Measurements from ENCODE around the gene TUBB6.

TUBB6 gene

DNA sequence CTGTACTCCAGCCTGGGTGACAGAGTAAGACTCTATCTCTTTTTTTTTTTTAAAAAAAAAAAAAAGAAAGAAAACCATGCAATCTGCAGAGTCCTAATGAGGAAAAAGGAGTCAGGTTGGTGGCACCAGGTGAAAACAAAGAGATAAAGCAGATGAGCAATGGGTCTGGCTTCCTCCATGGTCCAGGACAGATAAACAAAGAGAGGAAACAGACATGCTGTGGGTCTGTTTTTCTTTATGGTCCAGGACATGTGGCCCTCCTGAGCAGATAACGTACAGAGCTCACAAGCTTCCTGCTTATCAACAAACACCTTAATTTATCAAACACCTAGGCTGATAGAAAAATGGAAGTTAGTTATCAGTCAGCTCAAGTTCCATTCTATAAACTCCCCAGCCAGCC, 24.4 kb upstream of the TUBB6 start:
- Mint-ChIP-seq H3K27ac (no peak overlapping the region), H3K9me3 (no peaks in the 10 kb centered on the region), H3K4me1 (peaks cover 4% of the 10 kb centered on the region), H3K36me3 (no peaks in the 10 kb centered on the region), H3K27me3 (peaks cover 4% of the 10 kb centered on the region), H3K4me3 (no peak overlapping the region)

- Mint-ChIP-seq H3K27me3 (peaks cover 15% of the 10 kb centered on the region), H3K4me3 (no peak overlapping the region), H3K9me3 (no peaks in the 10 kb centered on the region), H3K4me1 (peaks cover 4% of the 10 kb centered on the region), H3K36me3 (no peaks in the 10 kb centered on the region), H3K27ac (no peak overlapping the region)
These were observed 20.8 kb upstream of the TUBB6 start for GRCh38 chr18:12287131-12287681.

DNA sequence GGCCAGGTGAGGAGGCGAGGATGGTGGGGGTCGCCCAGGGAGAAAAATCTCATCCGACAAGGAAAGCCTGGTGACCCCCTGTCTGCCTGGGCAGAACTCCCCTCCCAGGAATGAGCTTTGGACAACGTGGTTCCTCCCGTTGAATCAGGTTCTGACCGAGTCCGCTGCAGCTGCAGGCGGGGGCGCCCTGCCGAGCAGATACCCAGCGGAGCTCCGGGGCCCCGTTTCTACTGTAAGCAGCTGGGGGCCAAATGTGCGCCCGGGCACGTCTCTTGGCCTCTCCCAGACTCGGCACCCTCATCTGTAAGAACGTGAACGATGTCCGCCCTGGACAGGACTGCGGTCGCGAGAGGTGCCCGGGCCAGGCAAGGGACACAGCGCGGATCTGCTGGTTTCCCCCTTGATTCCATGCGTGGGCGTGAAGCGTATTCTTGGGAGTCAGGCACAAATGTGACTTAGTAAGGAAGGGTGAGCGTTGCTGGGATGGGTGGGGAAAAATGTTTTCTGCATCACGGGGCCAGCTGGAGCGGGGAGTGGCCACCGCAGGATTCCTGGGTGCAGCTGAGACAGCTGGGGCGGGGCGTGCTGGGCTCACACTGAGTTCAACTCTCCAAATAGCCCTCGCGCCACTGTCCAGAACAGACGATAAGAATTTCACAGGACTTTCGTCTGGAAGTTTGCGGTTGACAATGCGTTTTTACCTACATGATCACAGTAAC, 20.2 kb upstream of the TUBB6 start:
- Mint-ChIP-seq H3K27ac (no peak overlapping the region), H3K4me1 (peaks cover 4% of the 10 kb centered on the region), H3K4me3 (no peak overlapping the region), H3K36me3 (no peaks in the 10 kb centered on the region), H3K9me3 (no peaks in the 10 kb centered on the region), H3K27me3 (peaks cover 15% of the 10 kb centered on the region)

- Mint-ChIP-seq H3K27ac (no peak overlapping the region), H3K9me3 (no peaks in the 10 kb centered on the region), H3K4me1 (peaks cover 4% of the 10 kb centered on the region), H3K4me3 (no peak overlapping the region), H3K27me3 (peaks cover 15% of the 10 kb centered on the region), H3K36me3 (no peaks in the 10 kb centered on the region)
These were observed 19.7 kb upstream of the TUBB6 start for GRCh38 chr18:12288403-12288755.

DNA sequence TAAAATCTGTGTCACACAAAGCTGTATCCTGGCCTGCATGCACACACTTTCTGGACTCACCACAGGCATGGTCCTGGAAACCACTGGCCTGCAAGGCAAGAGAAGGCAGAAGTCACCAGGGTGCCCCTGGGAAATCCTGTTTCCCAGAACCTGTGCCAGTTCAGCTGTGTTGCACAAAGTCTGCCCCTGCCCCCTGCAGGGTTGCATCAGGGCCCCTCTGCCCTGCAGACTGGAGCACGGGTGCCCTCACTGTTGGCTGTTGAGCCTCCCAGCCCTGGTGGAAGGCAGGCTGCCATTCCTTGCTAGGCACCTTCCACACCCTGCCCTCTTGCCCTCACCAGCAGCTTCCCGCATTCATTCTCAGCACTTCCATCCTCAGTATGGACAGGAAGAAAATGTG, 18.0 kb upstream of the TUBB6 start:
- Mint-ChIP-seq H3K9me3 (no peaks in the 10 kb centered on the region), H3K27me3 (peaks cover 19% of the 10 kb centered on the region), H3K36me3 (no peaks in the 10 kb centered on the region)

GRCh38 chr18:12291161-12291560, 16.9 kb upstream of the TUBB6 start:
- H3K4me3 Mint-ChIP-seq: no peak overlapping the region
- no peak overlapping the region for H3K27ac Mint-ChIP-seq
- H3K27me3 Mint-ChIP-seq: peaks cover 19% of the 10 kb centered on the region
- peaks cover 4% of the 10 kb centered on the region for H3K4me1 Mint-ChIP-seq
- no peaks in the 10 kb centered on the region for H3K36me3 Mint-ChIP-seq
- H3K9me3 Mint-ChIP-seq: no peaks in the 10 kb centered on the region

More for the DNA sequence above, 18.0 kb upstream of the TUBB6 start:
- peaks cover 4% of the 10 kb centered on the region for H3K4me1 Mint-ChIP-seq
- H3K4me3 Mint-ChIP-seq: no peak overlapping the region
- no peak overlapping the region for H3K27ac Mint-ChIP-seq

GRCh38 chr18:12291690-12292089, 16.4 kb upstream of the TUBB6 start:
- peaks cover 4% of the 10 kb centered on the region for H3K4me1 Mint-ChIP-seq
- H3K36me3 Mint-ChIP-seq: no peaks in the 10 kb centered on the region
- H3K9me3 Mint-ChIP-seq: no peaks in the 10 kb centered on the region
- no peak overlapping the region for H3K27ac Mint-ChIP-seq
- no peak overlapping the region for H3K4me3 Mint-ChIP-seq
- H3K27me3 Mint-ChIP-seq: peaks cover 20% of the 10 kb centered on the region

GRCh38 chr18:12293831-12294230, 14.2 kb upstream of the TUBB6 start:
- Mint-ChIP-seq H3K4me1 (no peaks in the 10 kb centered on the region), H3K4me3 (no peak overlapping the region), H3K27ac (no peak overlapping the region), H3K27me3 (peaks cover 14% of the 10 kb centered on the region), H3K9me3 (no peaks in the 10 kb centered on the region), H3K36me3 (no peaks in the 10 kb centered on the region)

- Mint-ChIP-seq H3K4me1 (no peaks in the 10 kb centered on the region), H3K4me3 (no peak overlapping the region), H3K9me3 (no peaks in the 10 kb centered on the region), H3K36me3 (no peaks in the 10 kb centered on the region), H3K27ac (no peak overlapping the region), H3K27me3 (peaks cover 7% of the 10 kb centered on the region)
These were observed 12.5 kb upstream of the TUBB6 start for GRCh38 chr18:12295389-12296086.

DNA sequence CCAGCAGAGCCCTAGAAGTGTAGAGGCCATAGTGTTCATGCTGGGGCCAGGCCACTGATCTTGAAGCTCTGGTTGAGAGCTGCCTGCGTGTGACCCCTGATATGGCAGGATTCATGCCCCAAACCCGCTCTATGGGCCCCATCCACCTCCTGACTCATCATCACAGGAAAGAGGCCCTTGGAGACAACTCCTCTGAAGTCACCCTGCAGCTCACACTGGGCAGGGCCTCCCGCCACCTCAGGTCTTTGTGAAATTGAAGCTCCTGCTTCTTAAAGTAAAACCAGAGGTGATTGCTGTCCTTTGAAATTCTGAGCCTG, 12.0 kb upstream of the TUBB6 start:
- no peaks in the 10 kb centered on the region for H3K9me3 Mint-ChIP-seq
- H3K27me3 Mint-ChIP-seq: peaks cover 7% of the 10 kb centered on the region
- no peak overlapping the region for H3K27ac Mint-ChIP-seq
- no peak overlapping the region for H3K4me3 Mint-ChIP-seq
- H3K4me1 Mint-ChIP-seq: no peaks in the 10 kb centered on the region
- H3K36me3 Mint-ChIP-seq: no peaks in the 10 kb centered on the region

DNA sequence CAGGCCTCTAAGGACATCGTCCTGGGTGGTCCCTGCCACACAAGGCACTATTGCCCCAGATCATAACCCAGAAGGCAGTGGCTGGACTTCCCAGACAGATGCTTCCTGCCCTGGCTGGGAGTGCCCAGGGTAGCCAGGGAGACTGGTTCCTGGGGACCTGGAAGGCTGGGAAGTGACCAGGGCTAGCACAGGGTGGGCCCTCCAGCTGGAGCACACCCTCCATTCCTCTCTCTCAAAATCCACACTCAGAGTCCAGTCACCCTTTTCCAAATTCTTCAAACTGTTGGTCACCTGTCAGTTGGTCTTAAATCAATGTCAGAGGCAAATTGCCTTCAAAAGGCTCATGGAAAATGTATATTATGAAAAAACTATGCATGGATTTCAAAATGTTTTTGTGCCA, 11.6 kb upstream of the TUBB6 start:
- no peaks in the 10 kb centered on the region for H3K36me3 Mint-ChIP-seq

DNA sequence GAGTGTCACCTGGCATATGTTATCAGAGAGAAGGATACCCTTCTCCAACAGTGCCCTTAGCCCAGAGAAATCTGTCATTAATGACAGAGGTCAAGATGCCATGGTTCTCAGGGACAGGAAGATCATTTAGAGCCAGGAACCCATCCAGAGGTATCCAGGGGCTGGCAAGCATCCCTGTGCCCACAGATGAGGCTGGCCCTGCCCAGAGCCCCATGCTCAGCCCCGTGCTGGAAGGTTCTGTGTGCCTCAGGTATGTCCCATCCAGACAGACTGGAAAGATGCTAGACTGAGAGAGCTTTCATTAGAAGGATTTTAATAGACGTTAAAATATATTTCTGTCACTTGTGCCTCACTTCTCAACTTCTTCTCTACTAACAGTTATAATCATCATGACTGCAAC, 8.2 kb upstream of the TUBB6 start:
- H3K36me3 Mint-ChIP-seq: no peaks in the 10 kb centered on the region
- H3K27ac Mint-ChIP-seq: no peak overlapping the region
- H3K4me1 Mint-ChIP-seq: no peaks in the 10 kb centered on the region
- peaks cover 10% of the 10 kb centered on the region for H3K27me3 Mint-ChIP-seq
- no peak overlapping the region for H3K4me3 Mint-ChIP-seq
- H3K9me3 Mint-ChIP-seq: no peaks in the 10 kb centered on the region

More for the DNA sequence above, 11.6 kb upstream of the TUBB6 start:
- Mint-ChIP-seq H3K27ac (no peak overlapping the region), H3K4me1 (no peaks in the 10 kb centered on the region), H3K4me3 (no peak overlapping the region), H3K9me3 (no peaks in the 10 kb centered on the region), H3K27me3 (peaks cover 7% of the 10 kb centered on the region)

GRCh38 chr18:12301263-12302005, 6.6 kb upstream of the TUBB6 start:
- Mint-ChIP-seq H3K9me3 (no peaks in the 10 kb centered on the region), H3K4me3 (no peak overlapping the region), H3K27me3 (peaks cover 21% of the 10 kb centered on the region), H3K36me3 (no peaks in the 10 kb centered on the region), H3K4me1 (peaks cover under 1% of the 10 kb centered on the region), H3K27ac (no peak overlapping the region)

DNA sequence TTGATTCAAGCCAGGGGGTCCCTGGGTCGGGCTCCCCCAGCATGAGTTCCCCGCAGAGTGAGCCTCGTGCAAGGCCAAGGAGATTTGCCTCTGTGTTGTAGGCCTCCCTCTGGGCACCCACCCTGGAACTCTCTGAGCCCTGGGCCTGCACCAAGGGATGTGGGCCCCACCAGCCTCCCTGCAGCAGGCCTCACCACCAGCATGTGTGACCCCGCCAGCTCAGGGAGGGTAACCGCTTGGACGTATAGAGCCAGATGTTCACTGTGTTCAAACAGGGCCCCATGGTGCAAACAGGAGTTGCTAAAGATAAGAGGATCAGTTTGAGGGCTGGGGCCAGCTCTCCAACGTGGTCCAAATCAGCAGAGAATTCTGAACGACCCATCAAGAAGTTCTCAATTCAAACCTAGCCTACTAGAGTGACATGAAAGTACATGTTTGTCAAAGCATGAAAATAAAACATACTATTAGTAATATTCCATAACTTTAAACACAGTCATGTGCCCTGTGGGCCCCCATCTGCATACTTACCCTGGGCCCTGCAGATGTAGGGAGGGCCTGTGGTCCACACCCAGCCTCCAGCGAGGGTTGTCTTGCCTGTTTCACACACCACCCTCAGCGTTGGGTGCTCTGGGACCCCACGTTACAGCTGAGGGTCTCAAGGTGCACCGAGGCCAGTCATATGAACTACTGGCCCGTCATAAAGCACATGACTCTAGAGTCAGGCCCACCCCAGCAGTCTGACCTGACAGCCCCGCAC, 5.5 kb upstream of the TUBB6 start:
- peaks cover 31% of the 10 kb centered on the region for H3K27me3 Mint-ChIP-seq
- H3K9me3 Mint-ChIP-seq: no peaks in the 10 kb centered on the region
- H3K4me3 Mint-ChIP-seq: no peak overlapping the region
- no peaks in the 10 kb centered on the region for H3K36me3 Mint-ChIP-seq
- H3K4me1 Mint-ChIP-seq: peaks cover 12% of the 10 kb centered on the region
- H3K27ac Mint-ChIP-seq: no peak overlapping the region

DNA sequence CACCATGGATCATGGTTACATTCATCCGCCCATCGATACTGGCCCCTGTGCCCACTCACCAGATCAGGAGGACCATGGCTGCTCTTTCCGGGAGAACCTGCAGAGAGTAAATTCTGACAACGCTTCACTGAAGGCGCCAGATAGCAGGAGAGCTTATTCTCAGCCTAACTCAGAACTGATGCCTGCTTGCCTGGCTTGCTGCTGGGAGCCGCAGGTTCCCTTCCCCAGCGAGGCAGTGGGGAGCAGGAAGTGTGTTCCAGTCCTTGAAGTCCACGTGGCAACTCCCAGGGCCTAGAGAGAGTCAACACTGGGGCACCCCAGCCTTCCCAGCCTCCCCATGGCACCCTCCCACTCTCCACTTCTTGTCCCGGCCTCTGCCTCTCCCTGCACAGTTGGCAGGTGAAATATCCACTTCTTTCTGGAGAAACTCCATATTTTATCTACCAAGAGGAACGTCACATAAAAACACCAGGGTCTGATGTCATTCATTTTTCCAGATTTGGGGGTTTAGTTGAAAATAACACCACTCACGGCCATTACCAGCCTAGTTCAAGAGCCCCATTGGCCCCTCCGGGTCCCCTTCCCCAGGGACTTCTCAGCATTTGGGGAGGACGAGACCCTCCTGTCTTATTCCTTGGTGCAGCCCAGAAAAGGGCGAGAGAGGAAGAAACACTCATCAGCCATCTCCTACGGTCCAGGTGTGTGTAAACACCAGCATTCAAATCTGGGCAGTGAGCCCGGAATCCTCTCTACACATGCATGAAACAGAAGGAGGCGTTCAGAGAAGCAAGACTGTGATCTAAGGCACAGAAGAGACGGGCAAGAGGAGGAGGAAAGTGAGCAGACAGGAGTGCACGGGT, 3.5 kb upstream of the TUBB6 start:
- Mint-ChIP-seq H3K27ac (no peak overlapping the region), H3K27me3 (peaks cover 34% of the 10 kb centered on the region), H3K9me3 (no peaks in the 10 kb centered on the region), H3K36me3 (no peaks in the 10 kb centered on the region), H3K4me3 (no peak overlapping the region), H3K4me1 (peaks cover 12% of the 10 kb centered on the region)

Data from activated naive CD4-positive, alpha-beta T cell treated with anti-CD3 and anti-CD28 coated beads, Interleukin-2, amount 50 U/mL, for 24 hours (primary cell).